HG03520 (cell line): ENCODE measurements around the gene GRPEL2.

ENCODE experiments used
- ATAC-seq: cut with Tn5 transposase; IDR thresholded peaks from one replicate; pipeline ENCODE4 v1.9.1; 2021; ENCODE audit warnings: mild to moderate bottlenecking, moderate library complexity; ENCODE audit not compliant: unreplicated experiment

The GRPEL2 gene

GRCh38 chr5:149317281-149318048, 27.8 kb upstream of the GRPEL2 start:
- peak; percentile 60 for ATAC-seq

DNA sequence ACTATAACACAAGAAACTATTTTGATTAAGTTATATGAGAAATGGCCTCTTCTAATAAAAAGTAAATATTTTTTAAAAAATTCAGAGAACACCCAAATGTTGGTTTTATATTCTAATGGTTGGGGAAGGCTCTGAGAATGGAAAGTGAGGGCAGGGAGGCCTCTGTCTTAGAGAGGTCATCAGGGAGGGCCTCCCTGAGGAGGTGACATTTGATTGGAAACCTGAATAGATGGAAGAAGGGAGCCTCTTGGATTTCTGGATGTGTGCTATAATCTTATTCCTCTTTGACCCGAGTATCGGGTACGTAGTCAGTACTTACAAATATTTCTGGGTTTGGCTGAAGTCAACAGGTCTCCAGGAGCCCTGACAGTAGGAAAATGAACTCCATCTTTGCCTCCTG, 26.1 kb upstream of the GRPEL2 start:
- ATAC-seq = no peak

DNA sequence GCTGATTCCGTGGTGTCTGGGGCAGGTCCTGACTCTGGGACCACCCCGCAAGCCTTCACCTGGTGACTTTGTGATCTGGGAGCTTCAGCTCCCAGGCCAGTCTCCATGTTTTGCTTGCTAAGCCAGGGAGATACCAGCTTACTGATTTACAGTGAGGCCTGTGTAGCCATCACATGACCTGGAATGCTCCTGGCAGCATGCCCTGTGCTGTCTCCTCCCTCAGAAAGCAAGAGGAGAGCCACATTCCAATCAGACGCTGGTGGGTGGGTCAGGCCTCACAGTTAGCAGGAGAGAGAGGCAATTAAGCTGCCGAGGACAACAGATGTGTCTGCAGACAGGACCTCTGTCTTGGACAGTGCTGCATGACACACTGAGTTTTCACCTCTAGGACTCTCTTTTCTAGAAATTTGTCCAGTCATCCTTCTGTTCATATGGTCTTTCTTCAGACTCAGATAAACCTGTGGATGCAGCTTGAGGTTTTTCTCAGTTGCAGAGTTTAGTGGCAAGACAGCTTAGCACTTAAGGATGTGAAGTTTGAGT, 24.4 kb upstream of the GRPEL2 start:
- ATAC-seq = no peak

DNA sequence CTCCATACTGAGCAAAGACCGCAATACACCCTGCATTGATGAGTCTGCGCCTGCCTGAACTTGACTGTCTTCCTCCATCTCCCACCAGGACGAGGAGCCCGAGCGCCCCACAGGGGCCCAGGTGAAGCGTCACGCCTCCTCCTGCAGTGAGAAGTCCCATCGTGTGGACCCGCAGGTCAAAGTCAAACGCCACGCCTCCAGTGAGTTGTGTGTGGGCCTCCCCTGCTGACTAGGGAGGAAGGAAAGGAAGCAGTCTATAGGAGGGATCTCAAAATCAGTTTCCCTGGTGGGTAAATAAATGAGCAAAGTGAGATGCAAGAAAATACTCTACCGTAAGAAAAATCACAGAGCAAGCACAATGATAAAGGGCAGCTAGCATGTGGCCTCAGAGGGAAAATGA, 22.8 kb upstream of the GRPEL2 start:
- ATAC-seq = no peak

DNA sequence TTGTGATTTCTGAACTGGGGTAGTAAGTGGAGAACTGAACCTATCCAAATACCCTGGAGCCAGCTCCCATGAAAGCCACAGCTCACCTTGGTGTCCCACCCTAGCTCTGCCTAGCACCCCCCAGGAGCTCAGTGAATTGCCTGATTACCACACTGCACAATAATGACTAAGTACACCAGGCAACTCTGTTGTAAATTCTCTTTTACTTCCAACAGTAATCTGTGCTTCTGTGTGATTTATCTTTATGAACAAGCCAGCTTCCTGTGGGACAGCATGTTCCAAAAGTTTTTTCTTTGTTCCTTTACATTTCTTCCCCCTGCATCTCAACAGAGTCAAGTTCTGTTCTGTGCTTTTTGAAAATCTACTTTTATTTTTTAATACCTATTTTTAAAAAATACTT, 22.1 kb upstream of the GRPEL2 start:
- ATAC-seq = no peak

DNA sequence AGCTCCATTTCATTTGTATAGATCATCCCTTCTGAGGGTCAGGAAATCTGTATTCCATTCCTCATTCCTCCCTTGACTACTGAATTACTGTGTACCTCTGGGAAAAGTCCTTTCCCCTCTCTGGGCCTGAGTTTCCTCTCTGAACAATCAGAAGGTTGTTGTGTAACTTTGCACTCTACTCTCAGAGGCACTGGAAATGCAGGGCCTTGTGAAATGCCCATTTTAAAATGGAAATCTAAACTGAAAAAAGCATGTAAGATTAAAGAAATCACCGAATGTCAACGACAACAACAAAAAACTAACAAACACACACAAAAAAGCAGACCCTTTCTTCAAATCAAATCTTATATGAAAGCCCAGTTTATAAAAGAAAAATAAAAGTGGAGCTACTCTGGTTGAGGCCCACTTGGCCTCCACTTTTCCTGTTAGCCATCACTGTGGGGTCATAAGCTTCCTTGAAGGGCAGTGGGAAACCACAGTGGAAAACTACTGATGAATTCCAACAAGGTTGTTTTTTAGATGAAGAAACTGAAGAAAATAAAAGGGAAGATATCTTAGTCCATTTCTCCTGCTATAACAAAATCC, 21.6 kb upstream of the GRPEL2 start:
- ATAC-seq = no peak

- ATAC-seq = no peak
Observed at GRCh38 chr5:149324641-149325040, 20.7 kb upstream of the GRPEL2 start.

GRCh38 chr5:149325166-149325735, 20.0 kb upstream of the GRPEL2 start:
- ATAC-seq = no peak

- no peak for ATAC-seq
Observed at GRCh38 chr5:149325894-149326293, 19.4 kb upstream of the GRPEL2 start.

- no peak for ATAC-seq
Observed at GRCh38 chr5:149326611-149327010, 18.7 kb upstream of the GRPEL2 start.

DNA sequence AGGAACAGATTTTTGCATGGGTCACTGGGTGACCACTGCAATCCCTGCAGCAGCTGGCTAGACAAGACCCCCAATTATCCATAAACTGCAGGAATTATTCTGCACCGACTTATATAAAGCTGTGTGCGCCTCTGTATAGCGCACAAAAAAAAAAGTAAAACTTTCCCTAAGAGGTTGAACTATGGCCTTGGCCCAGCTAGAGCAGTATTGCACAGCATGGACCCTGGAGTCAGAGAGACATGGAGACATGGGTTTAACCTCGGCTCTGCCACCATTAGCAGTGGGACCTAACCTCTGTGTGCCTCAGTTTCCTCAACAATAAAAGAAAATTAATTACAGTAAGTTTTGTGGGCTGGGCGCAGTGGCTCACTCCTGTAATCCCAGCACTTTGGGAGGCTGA, 17.1 kb upstream of the GRPEL2 start:
- ATAC-seq = no peak

GRCh38 chr5:149333711-149334443, 11.4 kb upstream of the GRPEL2 start:
- no peak for ATAC-seq

GRCh38 chr5:149337736-149338135, 7.6 kb upstream of the GRPEL2 start:
- ATAC-seq = no peak

DNA sequence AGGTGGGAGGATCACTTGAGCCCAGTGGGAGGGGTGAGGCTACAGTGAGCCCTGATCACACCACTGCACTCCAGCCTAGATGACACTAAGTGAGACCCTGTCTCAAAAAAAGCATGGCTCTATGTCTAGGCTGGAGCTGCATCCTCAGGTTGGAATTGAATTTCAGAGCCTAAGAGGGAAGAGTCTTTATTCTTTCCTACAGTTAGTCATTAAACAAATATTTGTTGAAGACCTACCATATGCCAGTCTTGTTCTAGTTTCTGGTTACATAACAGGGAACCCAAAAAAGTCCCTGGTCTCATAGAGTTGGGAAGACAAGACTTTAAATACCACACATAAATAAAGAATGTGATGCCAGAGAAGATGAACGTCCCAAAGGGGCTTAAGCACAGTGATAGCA, 6.9 kb upstream of the GRPEL2 start:
- ATAC-seq = no peak

GRCh38 chr5:149340920-149341319, 4.4 kb upstream of the GRPEL2 start:
- ATAC-seq = no peak

DNA sequence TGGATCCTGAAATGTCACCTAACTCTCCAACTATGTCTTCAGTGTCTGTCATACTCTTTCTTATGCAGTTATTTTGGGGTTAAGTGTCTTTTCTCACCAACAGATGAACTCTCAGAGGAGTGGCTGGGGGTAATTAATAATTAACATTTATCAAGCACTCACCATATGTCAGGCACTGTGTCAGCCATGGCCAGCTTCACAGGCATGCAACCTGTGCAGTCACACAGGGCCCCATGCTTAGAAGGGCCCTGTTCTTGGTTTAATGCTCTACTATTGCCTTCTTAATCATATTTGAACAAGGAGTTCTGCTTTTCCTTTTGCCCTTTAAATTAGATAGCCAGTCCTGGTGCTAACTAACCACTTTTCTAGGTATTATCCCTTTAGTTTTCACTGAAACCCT, 3.4 kb upstream of the GRPEL2 start:
- no peak for ATAC-seq

DNA sequence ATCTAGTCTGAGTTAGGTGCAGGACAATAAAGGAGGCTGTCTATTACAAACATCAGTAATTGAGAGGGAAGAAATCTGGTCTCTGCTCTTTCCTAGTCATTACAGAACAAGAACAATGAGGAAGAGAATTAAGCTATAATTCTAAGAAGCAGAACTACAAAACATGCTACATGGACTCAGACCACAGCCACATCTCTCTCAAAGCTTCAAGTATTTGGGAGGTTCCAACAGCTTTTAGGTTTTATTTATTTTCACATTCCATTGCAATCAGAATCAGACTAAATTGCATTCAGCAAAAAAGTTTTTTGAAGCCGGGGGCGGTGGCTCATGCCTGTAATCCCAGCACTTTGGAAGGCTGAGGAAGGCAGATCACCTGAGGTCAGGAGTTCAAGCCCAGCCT, 1.1 kb upstream of the GRPEL2 start:
- ATAC-seq = no peak

GRCh38 chr5:149345892-149346222, 558 bp downstream of the GRPEL2 start:
- no peak for ATAC-seq

DNA sequence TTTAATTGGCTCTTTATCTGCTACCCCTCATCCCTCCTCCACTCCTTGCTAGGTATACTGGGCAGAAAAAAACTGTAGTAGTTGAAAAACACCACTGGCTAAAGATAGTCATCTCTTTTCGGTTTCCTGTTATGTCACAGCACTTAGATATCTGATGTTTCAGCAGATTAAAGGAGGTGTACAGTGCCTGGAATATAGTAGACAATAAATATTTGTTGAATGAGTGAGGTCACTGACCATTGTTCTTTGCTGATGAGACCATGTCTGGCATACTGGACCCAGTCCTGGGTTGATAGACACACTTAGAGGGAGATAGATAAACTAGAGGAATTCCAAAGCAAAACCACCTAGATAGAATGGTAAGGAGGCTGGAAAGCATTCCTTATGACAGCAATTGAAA, 3.2 kb downstream of the GRPEL2 start:
- ATAC-seq = no peak

- no peak for ATAC-seq
Observed at GRCh38 chr5:149349382-149349781, 4.1 kb downstream of the GRPEL2 start.

GRCh38 chr5:149352169-149352568, 6.9 kb downstream of the GRPEL2 start:
- no peak for ATAC-seq

DNA sequence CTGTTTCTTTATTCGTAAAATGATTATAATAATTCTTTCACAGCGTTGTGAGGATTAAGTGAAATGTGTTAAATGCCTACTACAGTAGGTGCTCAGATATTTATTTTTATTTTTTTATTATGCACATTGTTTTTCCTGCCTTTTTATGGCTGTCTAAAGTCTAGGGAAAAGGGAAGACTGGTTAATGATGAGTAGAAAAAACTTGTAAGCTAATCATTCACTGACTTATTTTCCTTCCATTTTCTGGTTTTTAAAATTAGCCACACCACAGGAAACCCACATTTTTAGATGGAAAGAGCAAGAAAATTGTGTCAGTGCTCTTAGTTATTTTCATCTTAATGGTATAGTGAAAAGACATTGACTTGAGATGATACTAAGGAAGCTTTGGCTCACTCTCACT, 8.6 kb downstream of the GRPEL2 start:
- ATAC-seq = no peak
